ENCODE measurements around the gene USP3. TPM values are rescaled to one million over a fixed set of nuclear protein-coding genes. Genes with fewer than 3 reads are reported as not detected.

Gene USP3
- total RNA-seq, 2 experiments from 2014 or later = 57.1 to 58.6 TPM

DNA sequence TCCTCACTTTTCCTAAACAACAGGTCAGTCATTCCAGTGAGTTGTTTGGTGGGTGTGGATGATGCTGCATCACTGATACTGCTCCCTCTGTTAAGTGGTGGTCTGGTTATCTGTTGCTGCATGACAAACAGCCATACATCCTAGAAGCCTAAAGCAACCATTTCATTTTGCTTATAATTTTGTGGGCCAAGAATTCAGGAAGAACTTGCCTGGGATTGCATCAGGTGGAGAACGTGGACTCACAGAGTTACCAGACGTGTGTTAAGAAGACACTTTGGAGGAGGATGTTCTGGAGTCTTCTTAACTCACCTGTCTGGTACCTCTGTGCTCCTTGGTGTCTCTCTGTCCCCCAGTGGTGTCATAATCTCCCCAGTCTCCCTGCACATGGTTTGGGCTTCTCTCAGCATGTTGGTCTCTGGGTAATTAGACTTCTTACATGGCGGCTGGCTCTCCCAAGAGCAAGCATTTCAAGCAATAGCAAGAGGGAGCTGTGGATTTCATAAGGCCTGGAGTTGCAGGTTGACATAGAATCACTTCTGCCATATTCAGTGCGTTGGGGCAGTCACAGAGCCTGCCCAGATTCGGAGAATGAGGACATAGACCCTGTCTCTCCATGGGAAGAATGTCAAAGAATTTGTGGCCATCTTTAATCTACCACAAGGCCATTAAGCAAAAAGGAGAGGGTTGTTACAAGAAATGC is 20.1 kb downstream of the USP3 start:
- Mint-ChIP-seq H3K4me3 (no peak overlapping the region), H3K36me3 (ENCODE audit: low read depth) (peaks cover 16% of the 10 kb centered on the region), H3K9me3 (no peaks in the 10 kb centered on the region), H3K4me1 (ENCODE audit: low read depth) (peaks cover 88% of the 10 kb centered on the region), H3K27ac (no peak overlapping the region), H3K27me3 (no peaks in the 10 kb centered on the region)
- intact Hi-C loops (cut with micrococcal nuclease) = no loop called here
- DNase-seq = no peak
- no peak for ATAC-seq
- CTCF ChIA-PET = interaction anchor here (1.3 to 3.6 kb wide), 2 partner anchors 17 to 37 kb away, joined by 3 to 11 read pairs; no protein-coding TSS in a partner anchor
- TF ChIP-seq, protein P1, sequence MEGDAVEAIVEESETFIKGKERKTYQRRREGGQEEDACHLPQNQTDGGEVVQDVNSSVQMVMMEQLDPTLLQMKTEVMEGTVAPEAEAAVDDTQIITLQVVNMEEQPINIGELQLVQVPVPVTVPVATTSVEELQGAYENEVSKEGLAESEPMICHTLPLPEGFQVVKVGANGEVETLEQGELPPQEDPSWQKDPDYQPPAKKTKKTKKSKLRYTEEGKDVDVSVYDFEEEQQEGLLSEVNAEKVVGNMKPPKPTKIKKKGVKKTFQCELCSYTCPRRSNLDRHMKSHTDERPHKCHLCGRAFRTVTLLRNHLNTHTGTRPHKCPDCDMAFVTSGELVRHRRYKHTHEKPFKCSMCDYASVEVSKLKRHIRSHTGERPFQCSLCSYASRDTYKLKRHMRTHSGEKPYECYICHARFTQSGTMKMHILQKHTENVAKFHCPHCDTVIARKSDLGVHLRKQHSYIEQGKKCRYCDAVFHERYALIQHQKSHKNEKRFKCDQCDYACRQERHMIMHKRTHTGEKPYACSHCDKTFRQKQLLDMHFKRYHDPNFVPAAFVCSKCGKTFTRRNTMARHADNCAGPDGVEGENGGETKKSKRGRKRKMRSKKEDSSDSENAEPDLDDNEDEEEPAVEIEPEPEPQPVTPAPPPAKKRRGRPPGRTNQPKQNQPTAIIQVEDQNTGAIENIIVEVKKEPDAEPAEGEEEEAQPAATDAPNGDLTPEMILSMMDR (IDR thresholded peaks at IDR 0.05) = no peak
- POLR2A ChIA-PET = interaction anchor here (1.2 kb wide), 1 partner anchor 64 kb away, joined by 3 read pairs; no protein-coding TSS in a partner anchor

- Mint-ChIP-seq H3K9me3 (no peaks in the 10 kb centered on the region), H3K36me3 (ENCODE audit: low read depth) (peaks cover 26% of the 10 kb centered on the region), H3K4me3 (no peak overlapping the region), H3K27ac (peak overlapping the region; percentile 36), H3K4me1 (ENCODE audit: low read depth) (peaks cover 93% of the 10 kb centered on the region), H3K27me3 (no peaks in the 10 kb centered on the region)
- TF ChIP-seq, protein P1 (IDR thresholded peaks at IDR 0.05) = no peak
- intact Hi-C loops (cut with micrococcal nuclease) = no loop called here
- ATAC-seq (peak; percentile 28), DNase-seq (no peak)
- ChIA-PET POLR2A (interaction anchor here (1.1 kb wide), 1 partner anchor 16 kb away, joined by 3 read pairs; no protein-coding TSS in a partner anchor), CTCF (interaction anchor here (1.2 kb wide), 1 partner anchor 39 kb away, joined by 4 read pairs; no protein-coding TSS in a partner anchor)
Observed at GRCh38 chr15:63526401-63526800, 22.0 kb downstream of the USP3 start.

- DNase-seq = no peak
- intact Hi-C loops (cut with micrococcal nuclease) = no loop called here
- no peak overlapping the region for H3K4me3 Mint-ChIP-seq
- ChIA-PET POLR2A (interaction anchor here (1.6 to 3.2 kb wide), 2 partner anchors 8 to 22 kb away, joined by 6 to 8 read pairs; no protein-coding TSS in a partner anchor), CTCF (interaction anchor here (1.1 to 1.2 kb wide), 3 partner anchors 18 to 62 kb away, joined by 3 to 4 read pairs (median 3); no protein-coding TSS in a partner anchor)
- TF ChIP-seq, protein P1 (IDR thresholded peaks at IDR 0.05) = no peak
- ATAC-seq = no peak
- no peaks in the 10 kb centered on the region for H3K27me3 Mint-ChIP-seq
- peak overlapping the region; percentile 23 for H3K27ac Mint-ChIP-seq
- H3K9me3 Mint-ChIP-seq = no peaks in the 10 kb centered on the region
- H3K4me1 Mint-ChIP-seq (ENCODE audit: low read depth) = peaks cover 94% of the 10 kb centered on the region
- H3K36me3 Mint-ChIP-seq (ENCODE audit: low read depth) = peaks cover 29% of the 10 kb centered on the region
Observed at GRCh38 chr15:63528138-63528659, 23.8 kb downstream of the USP3 start.

DNA sequence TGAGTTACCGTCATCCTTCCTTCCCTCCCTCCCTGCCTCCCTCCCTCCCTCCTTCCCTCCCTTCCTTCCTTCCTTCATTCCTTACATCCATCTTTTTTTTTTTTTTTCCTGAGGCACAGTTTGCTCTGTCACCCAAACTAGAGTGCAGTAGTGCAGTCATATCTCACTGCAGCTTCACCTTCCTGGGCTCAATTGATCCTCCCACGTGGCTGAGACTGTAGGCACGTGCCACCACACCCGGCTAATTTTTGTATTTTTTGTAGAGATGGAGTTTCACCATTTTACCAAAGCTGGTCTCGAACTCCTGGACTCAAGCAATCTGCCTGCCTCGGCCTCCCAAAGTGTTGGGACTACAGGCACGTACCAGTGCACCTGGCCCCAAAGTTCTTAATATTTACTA is 25.8 kb downstream of the USP3 start:
- Mint-ChIP-seq H3K4me3 (no peak overlapping the region), H3K27ac (peak overlapping the region; percentile 73), H3K4me1 (ENCODE audit: low read depth) (peaks cover 89% of the 10 kb centered on the region), H3K27me3 (no peaks in the 10 kb centered on the region), H3K36me3 (ENCODE audit: low read depth) (peaks cover 29% of the 10 kb centered on the region), H3K9me3 (no peaks in the 10 kb centered on the region)
- CTCF ChIA-PET = interaction anchor here (0.9 to 2.5 kb wide), 11 partner anchors 7 to 64 kb away, joined by 3 to 10 read pairs (median 4); no protein-coding TSS in a partner anchor
- POLR2A ChIA-PET = interaction anchor here (1.4 to 3.2 kb wide), 5 partner anchors 8 to 25 kb away, joined by 5 to 8 read pairs (median 5); no protein-coding TSS in a partner anchor
- ATAC-seq = no peak
- intact Hi-C loops (cut with micrococcal nuclease) = no loop called here
- DNase-seq = peak; percentile 48
- TF ChIP-seq, protein P1 (IDR thresholded peaks at IDR 0.05) = no peak

Measured in activated CD8-positive, alpha-beta T cell treated with anti-CD3 and anti-CD28 coated beads for 36 hours (primary cell).